NCI-H82 treated with DMSO at 0.1 percent for 48 hours (cell line): ENCODE measurements around the gene PARG.
"Not testable (repeated sequence)": the region's sequence is repeated elsewhere in the genome, so short reads cannot be mapped to it uniquely, and the experiment has no call there.

Source experiments
- DNase-seq: peaks from one replicate; lab custom pipeline; 2025; ENCODE audit not compliant: unreplicated experiment; lab: John Stamatoyannopoulos, UW

Gene PARG

GRCh38 chr10:49908290-49909080, 33.3 kb downstream of the PARG start:
- not testable (repeated sequence) for DNase-seq

DNA sequence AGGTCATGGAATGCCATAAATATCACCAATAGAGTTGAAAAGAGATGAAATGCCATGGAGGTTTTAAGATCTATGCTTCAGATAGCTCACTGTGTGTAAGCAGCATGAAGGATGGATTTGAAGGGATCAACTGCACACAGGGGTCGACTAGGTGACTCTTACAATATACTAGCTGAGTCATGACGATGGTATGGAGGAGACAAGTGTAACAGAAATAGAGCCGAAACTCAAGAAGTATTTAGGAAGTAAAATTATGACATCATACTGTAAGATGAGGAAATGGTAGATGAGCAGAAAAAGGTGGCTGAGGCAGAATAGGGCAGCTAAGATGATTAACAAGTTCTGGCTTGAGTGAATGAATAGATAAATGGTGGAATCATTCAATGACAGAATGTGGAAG, 38.0 kb downstream of the PARG start:
- not testable (repeated sequence) for DNase-seq

- DNase-seq, result not testable (repeated sequence)
These were observed 41.4 kb downstream of the PARG start for GRCh38 chr10:49900406-49900805.

DNA sequence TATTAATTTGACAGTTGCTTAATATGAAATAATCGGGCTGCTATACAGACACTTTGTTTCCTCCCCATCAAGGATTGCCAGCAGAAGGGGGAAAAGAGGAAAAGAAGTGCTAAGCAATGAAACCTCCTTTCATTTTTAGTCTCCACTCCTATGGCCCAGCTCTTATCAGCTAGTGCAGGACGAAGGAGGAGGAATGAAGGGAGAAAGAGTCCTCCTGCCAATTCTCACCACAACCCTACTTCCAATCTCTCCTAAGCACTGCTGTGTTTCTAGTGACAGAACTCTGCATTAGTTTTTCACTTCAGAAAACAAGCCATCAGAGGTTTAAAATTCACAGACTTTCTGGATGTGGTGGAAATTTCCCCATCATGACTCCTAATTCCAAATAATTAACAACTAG, 41.8 kb downstream of the PARG start:
- DNase-seq, result not testable (repeated sequence)

DNA sequence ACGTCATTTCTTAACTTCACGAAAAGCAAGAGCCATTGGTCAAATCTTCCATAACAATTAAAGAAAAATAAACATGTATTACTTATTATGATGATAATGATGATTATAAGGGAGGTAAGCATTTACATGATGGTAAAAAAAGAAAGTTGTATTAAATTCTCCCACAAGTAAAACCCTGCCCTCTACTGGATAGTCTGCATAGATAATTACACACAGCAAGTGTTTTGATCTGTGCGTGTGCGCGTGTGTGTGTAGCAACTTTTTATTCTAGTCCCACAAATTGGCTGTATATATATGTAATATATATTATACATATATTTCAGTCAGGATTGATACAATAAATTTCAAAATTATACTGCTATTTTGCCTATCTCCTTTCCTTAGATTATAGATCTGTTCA, 51.8 kb downstream of the PARG start:
- DNase-seq, result not testable (repeated sequence)

GRCh38 chr10:49884739-49885331, 57.0 kb downstream of the PARG start:
- not testable (repeated sequence) for DNase-seq

DNA sequence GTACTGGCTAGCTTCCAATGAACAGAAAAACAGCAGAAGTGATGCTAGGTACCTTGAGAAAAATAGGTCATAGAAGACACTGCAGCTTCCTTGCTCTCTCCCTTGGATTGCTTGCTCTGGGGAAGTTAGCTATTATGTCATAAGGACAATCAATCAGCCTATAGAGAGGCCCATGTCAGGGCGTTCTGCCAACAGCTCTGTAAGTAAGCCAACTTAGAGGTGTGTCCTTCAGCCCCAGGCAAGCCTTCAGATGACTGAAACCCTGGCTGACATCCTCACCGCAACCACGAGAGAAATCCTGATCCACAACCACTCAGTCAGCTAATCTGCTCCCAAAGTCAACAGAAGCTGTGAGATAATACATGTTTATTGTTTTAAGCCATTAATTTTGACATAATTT, 58.0 kb downstream of the PARG start:
- not testable (repeated sequence) for DNase-seq

DNA sequence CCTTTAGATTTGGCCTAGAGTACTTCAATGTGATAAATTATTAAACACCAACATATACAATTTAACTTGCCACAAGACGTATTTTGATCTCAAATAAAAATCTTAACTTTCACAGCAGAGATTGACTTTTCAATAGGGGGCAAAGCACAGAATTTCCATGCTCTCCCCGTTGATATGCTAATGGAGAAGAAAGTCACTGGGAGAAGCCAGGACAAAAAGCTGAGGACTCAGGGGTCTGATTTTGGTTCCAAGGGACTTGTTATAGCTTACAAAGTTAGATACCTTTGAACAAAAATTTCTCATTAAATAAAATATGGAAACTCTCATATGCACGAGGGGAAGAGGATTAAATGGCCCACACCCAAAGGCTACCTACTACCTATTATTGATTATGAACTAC, 59.5 kb downstream of the PARG start:
- not testable (repeated sequence) for DNase-seq

- DNase-seq, result not testable (repeated sequence)
These were observed 69.1 kb downstream of the PARG start for GRCh38 chr10:49872740-49873139.

GRCh38 chr10:49871462-49871861, 70.4 kb downstream of the PARG start:
- not testable (repeated sequence) for DNase-seq

DNA sequence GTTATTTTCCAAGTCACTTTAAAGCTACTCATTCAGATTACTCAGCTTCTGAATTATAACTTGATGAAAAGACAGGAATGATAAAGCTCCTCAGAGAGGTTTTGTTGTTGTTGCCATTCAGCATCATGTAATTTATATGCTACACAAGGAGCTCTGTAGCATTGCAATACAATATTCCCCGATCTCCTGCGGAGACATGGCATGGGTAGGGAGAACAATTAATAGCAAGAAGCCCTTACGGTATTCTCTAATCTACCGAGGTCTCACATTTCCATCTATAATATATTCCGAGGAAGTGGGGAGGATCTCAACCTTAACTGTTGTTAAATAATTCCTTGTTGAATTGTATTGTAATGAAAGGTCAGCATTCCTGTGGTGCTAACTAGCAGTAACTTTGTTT, 81.9 kb downstream of the PARG start:
- DNase-seq, result not testable (repeated sequence)

DNA sequence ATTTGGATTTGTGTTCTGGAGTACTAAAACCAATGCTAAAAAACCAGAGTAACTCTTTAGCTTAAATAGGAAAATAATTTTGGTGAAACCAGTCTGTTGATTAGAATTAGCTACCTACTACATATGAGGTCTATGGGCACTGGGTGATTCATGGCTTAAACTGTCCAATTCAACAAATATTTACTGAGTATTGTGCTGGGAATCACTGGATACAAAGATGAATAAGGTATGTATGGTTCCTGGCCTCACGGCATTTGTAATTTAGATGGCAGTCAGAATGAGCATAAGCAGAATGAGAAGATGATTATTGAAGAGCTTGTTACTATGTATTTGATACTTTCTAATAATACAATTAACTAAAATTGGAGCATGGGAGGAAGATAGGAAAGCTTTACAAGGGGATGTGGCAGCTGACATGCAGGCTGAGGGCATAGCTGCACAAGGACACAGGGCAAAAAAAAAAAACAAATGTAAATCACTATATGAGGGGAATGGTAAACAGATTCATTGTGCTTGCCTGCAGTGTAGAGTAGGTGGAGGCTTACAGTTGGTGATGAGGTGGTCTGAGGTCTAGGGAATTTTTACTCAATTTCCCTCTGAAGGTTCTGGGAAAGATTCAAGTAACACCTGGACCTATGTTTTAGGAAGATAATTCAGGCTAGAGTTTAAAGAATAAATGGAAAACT, 83.0 kb downstream of the PARG start:
- not testable (repeated sequence) for DNase-seq

GRCh38 chr10:49849520-49849919, 92.3 kb downstream of the PARG start:
- not testable (repeated sequence) for DNase-seq

GRCh38 chr10:49844775-49845595, 96.8 kb downstream of the PARG start:
- DNase-seq, result no peak

DNA sequence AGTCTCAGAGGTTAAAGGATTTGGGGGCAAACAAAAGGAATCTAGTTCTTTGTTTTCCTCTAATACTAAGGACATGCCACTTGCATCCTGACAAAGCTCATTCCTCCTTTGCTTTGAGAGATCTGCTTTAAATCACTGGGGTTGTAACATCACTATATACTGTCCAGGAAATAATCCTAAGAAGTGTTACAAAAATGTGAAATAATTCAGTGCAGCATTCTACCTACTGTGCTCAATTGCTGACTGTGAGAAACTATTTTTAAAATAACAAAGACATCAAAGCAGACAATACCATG, 99.5 kb downstream of the PARG start:
- not testable (repeated sequence) for DNase-seq

DNA sequence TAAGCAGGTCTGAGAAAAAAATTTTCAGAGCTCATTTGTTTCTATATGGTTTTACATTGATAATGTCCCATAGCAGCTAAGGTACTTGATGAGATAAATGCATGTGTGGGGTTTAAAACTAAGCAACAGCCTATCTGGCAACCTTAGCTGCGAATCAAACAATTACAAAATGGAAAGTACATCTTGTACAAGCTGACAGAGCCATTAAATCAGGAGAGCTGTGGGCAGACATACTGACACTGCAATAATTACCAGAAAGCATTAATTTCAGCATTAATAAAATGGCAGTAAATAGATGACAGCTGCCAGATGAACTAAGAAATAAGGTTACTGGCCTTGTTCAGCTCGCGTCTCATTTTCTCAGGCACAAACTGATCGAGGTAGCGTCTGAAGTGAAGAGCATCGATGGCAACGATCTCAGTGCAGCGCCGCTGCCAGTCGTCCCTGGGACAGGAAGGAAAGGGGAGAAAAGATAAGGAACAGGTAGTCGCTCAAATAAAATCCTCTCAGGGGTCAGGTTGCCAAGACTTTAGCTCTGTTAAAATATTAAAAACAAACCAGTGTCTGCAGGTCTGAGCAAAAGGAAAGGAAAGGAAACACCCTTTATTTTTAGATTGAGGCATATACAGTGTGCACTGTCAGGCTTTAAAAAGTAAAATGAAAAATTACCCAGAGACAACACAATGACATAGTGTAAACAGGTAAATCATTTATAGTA, 100.1 kb downstream of the PARG start:
- no peak for DNase-seq

DNA sequence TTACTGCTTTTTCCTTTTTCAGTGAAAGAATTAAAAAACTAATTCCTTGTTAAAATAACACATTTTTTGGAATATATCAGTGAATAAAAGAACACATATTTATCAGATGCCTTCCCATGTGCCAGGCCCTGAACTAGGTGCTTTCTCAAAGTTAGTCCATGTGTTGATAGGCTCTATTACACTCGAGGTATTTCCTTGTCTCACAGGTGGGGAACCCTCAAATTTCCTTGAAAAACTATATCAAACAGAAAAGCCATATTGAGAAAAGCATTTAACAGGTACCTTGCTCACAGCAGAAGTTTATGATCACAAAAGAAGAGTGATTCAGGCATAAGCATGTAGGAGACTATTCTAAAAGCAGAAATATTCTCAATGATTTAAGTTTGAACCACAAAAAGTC, 104.1 kb downstream of the PARG start:
- no peak for DNase-seq

DNA sequence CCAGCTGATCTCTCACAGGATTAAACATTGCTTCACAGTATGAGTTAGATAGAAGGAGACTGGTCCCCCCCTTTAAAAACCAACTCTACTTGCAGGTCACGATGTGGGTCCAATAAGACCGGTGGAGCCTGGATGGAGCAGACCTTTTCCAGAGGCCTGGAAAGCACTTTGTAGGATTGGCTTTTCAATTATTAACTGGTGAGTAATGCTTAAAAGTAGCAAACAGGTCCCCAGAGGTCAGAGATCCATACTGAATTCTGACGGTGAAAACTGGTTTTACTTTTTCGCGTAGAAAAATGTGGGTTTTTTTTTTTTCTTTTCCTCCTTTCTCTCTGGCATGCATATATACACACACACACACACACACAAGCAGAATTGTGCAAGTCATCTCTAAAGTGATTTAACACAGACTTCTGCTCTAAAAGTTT, 104.8 kb downstream of the PARG start:
- no peak for DNase-seq

DNA sequence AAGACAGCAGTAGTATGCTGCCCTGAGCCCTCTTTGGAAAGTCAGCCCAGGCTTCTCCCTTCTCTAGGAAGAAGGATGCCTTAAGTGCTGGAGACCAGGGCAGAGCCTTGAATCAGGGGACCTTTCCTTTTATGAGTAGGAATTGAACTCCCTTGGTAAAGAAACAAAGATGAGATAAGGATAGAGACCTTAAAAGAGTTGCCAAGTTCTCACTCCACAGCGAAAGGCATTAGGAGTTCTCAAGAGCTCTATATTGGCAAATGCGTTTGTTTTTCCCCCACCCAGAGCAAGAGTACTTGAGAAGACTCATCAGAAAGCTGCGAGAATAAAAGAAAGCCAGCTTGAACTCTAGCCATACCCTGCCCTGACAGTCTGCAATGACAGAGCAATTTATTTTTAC, 106.9 kb downstream of the PARG start:
- DNase-seq, result no peak

DNA sequence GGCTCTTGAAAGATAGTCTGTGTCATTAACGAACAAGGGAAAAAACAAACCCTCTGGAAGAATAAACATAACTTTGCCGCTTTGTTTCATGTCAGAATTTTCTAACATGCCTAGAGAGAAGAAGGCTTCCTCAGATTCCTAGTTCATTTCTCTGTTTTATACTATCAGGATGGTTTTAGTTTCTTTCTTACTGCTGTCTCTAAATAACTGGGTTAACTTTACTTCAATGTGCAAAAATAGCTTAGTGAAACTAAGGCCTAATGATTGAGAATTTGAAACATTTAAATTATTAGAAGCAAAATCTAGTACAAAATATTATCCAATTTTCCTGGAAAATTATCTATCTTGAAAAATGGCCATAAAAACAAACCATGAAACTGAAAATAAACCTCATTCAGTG, 107.6 kb downstream of the PARG start:
- DNase-seq, result no peak

GRCh38 chr10:49833168-49833567, 108.7 kb downstream of the PARG start:
- DNase-seq, result no peak
